A673 (cell line): ENCODE results near the gene CMC2. TPM values are rescaled to one million over a fixed set of nuclear protein-coding genes. Genes with fewer than 3 reads are reported as not detected.

Experiments used
- BruUV-seq: library from RNA; stranded (reverse); fragments of 400-500 nt; replicated peaks from 2 replicates; lab custom pipeline; 2021; lab: Mats Ljungman, UMichigan
- CTCF ChIA-PET: fragments of 300-600 bp; sonication (Branson Sonifier 250); formaldehyde crosslinking; loops from one replicate; lab custom pipeline; 2022; ENCODE audit warnings: antibody characterized with exemption; lab: Charles Lee
- POLR2A ChIA-PET: fragments of 300-600 bp; sonication (Branson Sonifier 250); formaldehyde crosslinking; loops from one replicate; lab custom pipeline; 2022; ENCODE audit warnings: antibody characterized with exemption; ENCODE audit not compliant: low non-redundant PET; lab: Charles Lee
- DNase-seq: peaks from one replicate; pipeline ENCODE4 v3.0.0-alpha.2; 2015; ENCODE audit warnings: low spot score
- H3K27ac ChIP-seq: fragments of 200-600 bp; sonication (generic); 2 replicates; pipeline ENCODE4 v1.5.1; 2016; ENCODE audit warnings: mixed run types, low read depth, mild to moderate bottlenecking, mixed read lengths, antibody characterized with exemption, low read length; ENCODE audit not compliant: poor library complexity, severe bottlenecking
- H3K27me3 ChIP-seq: fragments of 200-600 bp; sonication (generic); replicated peaks from 2 replicates; pipeline ENCODE4 v1.6.1; 2017; ENCODE audit warnings: mixed run types, low read depth, mild to moderate bottlenecking, mixed read lengths, antibody characterized with exemption, low read length; ENCODE audit not compliant: insufficient read depth, poor library complexity
- H3K36me3 ChIP-seq: fragments of 200-600 bp; sonication (generic); 2 replicates; pipeline ENCODE4 v1.6.1; 2016; ENCODE audit warnings: mixed run types, mild to moderate bottlenecking, mixed read lengths, antibody characterized with exemption, low read length; ENCODE audit not compliant: insufficient read depth, poor library complexity, severe bottlenecking
- H3K4me1 ChIP-seq: fragments of 200-600 bp; sonication (generic); 2 replicates; pipeline ENCODE4 v1.6.1; 2017; ENCODE audit warnings: mixed run types, mild to moderate bottlenecking, mixed read lengths, antibody characterized with exemption, low read length; ENCODE audit not compliant: insufficient read depth, poor library complexity, severe bottlenecking
- H3K4me3 ChIP-seq: fragments of 200-600 bp; sonication (generic); 2 replicates; pipeline ENCODE4 v1.5.1; 2016; ENCODE audit warnings: low read depth, mixed run types, mild to moderate bottlenecking, mixed read lengths, low read length; ENCODE audit not compliant: poor library complexity, severe bottlenecking
- H3K9me3 ChIP-seq: fragments of 200-600 bp; sonication (generic); 2 replicates; pipeline ENCODE4 v1.6.1; 2016; ENCODE audit warnings: mixed run types, low read depth, mild to moderate bottlenecking, mixed read lengths, antibody characterized with exemption, low read length; ENCODE audit not compliant: poor library complexity, severe bottlenecking
- CTCF ChIP-seq: fragments of 300-800, 200-600 bp; sonication (generic); conservative IDR thresholded peaks from 2 replicates; pipeline ENCODE4 v1.5.1; 2017; ENCODE audit warnings: low read depth, mild to moderate bottlenecking, antibody characterized with exemption, low read length, moderate library complexity, mixed read lengths
- EZH2 ChIP-seq: fragments of 200-600 bp; sonication (generic); IDR thresholded peaks from 2 replicates; pipeline ENCODE4 v1.6.1; 2017; ENCODE audit warnings: borderline replicate concordance, low read depth, mild to moderate bottlenecking, mixed read lengths, antibody characterized with exemption, low read length; ENCODE audit not compliant: poor library complexity, severe bottlenecking
- intact Hi-C: fragments of 100-400 bp; cut with micrococcal nuclease; formaldehyde crosslinking; loops from one replicate; pipeline ENCODE4 v1.10.0; 2022; ENCODE audit not compliant: unreplicated experiment
- total RNA-seq: library from RNA; stranded (reverse); gene quantifications from 2 replicates; pipeline ENCODE4 v1.2.3, GENCODE V29; 2021

CMC2 gene
- total RNA-seq, 1 experiment from 2014 or later: 129 TPM

GRCh38 chr16:80981103-80981502 lies 25.6 kb downstream of the CMC2 start:
- DNase-seq: no peak
- ChIA-PET CTCF (no interaction called here), POLR2A (no interaction called here)
- no peaks in the 10 kb centered on the region for H3K27me3 ChIP-seq
- no peak overlapping the region for H3K27ac ChIP-seq
- no peak overlapping the region for H3K4me3 ChIP-seq
- H3K9me3 ChIP-seq: no peaks in the 10 kb centered on the region
- intact Hi-C loops: no loop called here
- TF ChIP-seq CTCF: no peak
- TF ChIP-seq EZH2: no peak
- BruUV-seq: no TSS peak
- H3K36me3 ChIP-seq: peaks cover 9% of the 10 kb centered on the region
- no peaks in the 10 kb centered on the region for H3K4me1 ChIP-seq

GRCh38 chr16:80976946-80977345 lies 29.7 kb downstream of the CMC2 start:
- POLR2A ChIA-PET: no interaction called here
- Histone ChIP-seq H3K27ac (no peak overlapping the region), H3K27me3 (no peaks in the 10 kb centered on the region), H3K36me3 (peaks cover 20% of the 10 kb centered on the region), H3K4me1 (no peaks in the 10 kb centered on the region), H3K4me3 (no peak overlapping the region), H3K9me3 (no peaks in the 10 kb centered on the region)
- BruUV-seq: no TSS peak
- no peak for TF ChIP-seq CTCF
- TF ChIP-seq EZH2: no peak
- intact Hi-C loops: no loop called here
- CTCF ChIA-PET: no interaction called here
- DNase-seq: no peak

GRCh38 chr16:80974649-80975376 lies 31.9 kb downstream of the CMC2 start:
- peak; percentile 17 for DNase-seq
- ChIA-PET CTCF (interaction anchor here (0.5 to 0.6 kb wide), 2 partner anchors 11 to 18 kb away, joined by 3 to 6 read pairs; no protein-coding TSS in a partner anchor), POLR2A (no interaction called here)
- H3K9me3 ChIP-seq: no peaks in the 10 kb centered on the region
- peaks cover 18% of the 10 kb centered on the region for H3K36me3 ChIP-seq
- H3K27me3 ChIP-seq: no peaks in the 10 kb centered on the region
- H3K4me3 ChIP-seq: no peak overlapping the region
- no peaks in the 10 kb centered on the region for H3K4me1 ChIP-seq
- H3K27ac ChIP-seq: no peak overlapping the region
- no TSS peak for BruUV-seq
- TF ChIP-seq EZH2 (no peak), CTCF (peak; percentile 69)
- intact Hi-C loops: no loop called here
